Colonic mucosa (tissue), 4 donors: ENCODE measurements around the gene CEMIP. TPM values are rescaled to one million over a fixed set of nuclear protein-coding genes. Genes with fewer than 3 reads are reported as not detected.

ENCODE experiments used
- DNase-seq: peaks from one replicate; pipeline ENCODE4 v3.0.0-alpha.2; 2020
- H3K27ac ChIP-seq: fragments of 200-600 bp; one replicate; pipeline ENCODE4 v1.8.0; 2021
- H3K27me3 ChIP-seq: fragments of 200-600 bp; one replicate; pipeline ENCODE4 v1.8.0; 2021
- H3K36me3 ChIP-seq: fragments of 200-600 bp; one replicate; pipeline ENCODE4 v1.8.0; 2021
- H3K4me1 ChIP-seq: fragments of 200-600 bp; one replicate; pipeline ENCODE4 v1.8.0; 2021; ENCODE audit warnings: mild to moderate bottlenecking
- H3K4me3 ChIP-seq: fragments of 200-600 bp; one replicate; pipeline ENCODE4 v1.8.0; 2021
- H3K9ac ChIP-seq, 2 donors: one replicate each; pipeline ENCODE4 v1.7.0; 2013; ENCODE audit warnings: control low read depth in 2 of 2, low read depth in 2 of 2, low read length in 2 of 2
- H3K9me3 ChIP-seq: fragments of 200-600 bp; one replicate; pipeline ENCODE4 v1.8.0; 2021
- intact Hi-C: fragments of 100-400 bp; cut with DNase I; formaldehyde crosslinking; loops from one replicate; pipeline ENCODE4 v1.14.1; 2022
- total RNA-seq, 2 donors: library from RNA; stranded (reverse); fragmentation: NEBNext Ultra II Directional in 1 of 2; extraction: Animal tissue kit (Norgen Biotek cat#: 25700) in 1 of 2; gene quantifications; one replicate each; pipeline ENCODE4 v1.2.1, GENCODE V29; 2021
- TF ChIP-seq, protein P1 (sequence below): fragments of 200-600 bp; IDR thresholded peaks from one replicate; pipeline ENCODE4 v1.8.0; 2022; ENCODE audit warnings: antibody characterized with exemption, mild to moderate bottlenecking
- donor health status: healthy.
- donor health status: DM: no; HTN: no; CAD: no.
- donor health status: DM: no; HTN: no; CAD: no.

Gene CEMIP
- total RNA-seq, 2 donors from 2014 or later, result 2.1 to 2.9 TPM

DNA sequence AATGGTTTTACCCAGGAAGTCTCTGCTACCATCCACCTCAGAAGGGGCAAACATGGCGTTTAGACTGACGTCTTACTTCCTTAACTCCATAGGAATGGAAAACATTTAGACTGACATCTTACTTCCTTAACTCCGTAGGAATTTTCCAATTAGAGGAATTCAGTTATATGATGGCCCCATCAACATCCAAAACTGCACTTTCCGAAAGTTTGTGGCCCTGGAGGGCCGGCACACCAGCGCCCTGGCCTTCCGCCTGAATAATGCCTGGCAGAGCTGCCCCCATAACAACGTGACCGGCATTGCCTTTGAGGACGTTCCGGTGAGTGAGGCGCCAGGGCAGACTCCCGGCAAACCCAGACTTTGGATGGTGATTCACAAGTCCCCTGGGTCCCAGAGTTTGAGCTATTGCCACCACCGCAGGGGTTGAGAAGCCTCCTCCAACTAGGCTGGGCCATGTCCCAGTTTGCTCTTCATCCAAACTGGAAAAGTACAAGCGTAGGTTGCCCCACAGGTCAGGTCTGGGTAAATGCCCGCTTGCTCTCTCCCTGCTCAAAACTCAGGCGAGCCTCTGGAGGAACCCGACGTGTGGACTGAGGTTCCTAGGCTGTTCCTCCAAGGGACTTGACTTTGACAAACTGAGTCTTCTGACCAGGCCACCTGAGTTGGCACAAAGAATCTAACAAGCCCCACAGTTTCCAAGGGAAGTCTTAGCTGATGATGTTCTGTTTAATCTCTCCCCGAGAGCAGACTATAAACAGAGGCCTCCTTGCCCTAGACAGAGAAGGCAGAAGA lies 152.7 kb downstream of the CEMIP start:
- Histone ChIP-seq H3K9ac (no peak overlapping the region), H3K36me3 (no peaks in the 10 kb centered on the region), H3K9me3 (no peaks in the 10 kb centered on the region), H3K4me1 (no peaks in the 10 kb centered on the region), H3K4me3 (no peak overlapping the region), H3K27me3 (no peaks in the 10 kb centered on the region), H3K27ac (no peak overlapping the region)
- TF ChIP-seq, protein P1, sequence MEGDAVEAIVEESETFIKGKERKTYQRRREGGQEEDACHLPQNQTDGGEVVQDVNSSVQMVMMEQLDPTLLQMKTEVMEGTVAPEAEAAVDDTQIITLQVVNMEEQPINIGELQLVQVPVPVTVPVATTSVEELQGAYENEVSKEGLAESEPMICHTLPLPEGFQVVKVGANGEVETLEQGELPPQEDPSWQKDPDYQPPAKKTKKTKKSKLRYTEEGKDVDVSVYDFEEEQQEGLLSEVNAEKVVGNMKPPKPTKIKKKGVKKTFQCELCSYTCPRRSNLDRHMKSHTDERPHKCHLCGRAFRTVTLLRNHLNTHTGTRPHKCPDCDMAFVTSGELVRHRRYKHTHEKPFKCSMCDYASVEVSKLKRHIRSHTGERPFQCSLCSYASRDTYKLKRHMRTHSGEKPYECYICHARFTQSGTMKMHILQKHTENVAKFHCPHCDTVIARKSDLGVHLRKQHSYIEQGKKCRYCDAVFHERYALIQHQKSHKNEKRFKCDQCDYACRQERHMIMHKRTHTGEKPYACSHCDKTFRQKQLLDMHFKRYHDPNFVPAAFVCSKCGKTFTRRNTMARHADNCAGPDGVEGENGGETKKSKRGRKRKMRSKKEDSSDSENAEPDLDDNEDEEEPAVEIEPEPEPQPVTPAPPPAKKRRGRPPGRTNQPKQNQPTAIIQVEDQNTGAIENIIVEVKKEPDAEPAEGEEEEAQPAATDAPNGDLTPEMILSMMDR, result no peak
- intact Hi-C loops, result no loop called here
- DNase-seq, result no peak

DNA sequence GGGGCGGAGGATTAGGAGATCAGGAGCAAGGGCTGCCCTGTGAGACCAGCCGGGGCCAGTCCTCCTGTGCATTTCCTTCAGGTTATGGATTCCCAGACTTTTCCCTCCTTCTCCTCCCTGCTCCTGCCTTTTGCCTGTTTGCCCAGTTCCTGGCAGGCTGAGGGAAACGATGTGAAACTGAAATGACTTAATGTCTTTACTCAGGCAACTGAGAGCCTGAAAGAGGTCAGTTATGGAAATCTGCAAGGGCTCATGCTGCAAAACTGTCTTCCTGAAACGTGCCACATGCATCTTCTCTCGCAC lies 153.3 kb downstream of the CEMIP start:
- Histone ChIP-seq H3K36me3 (no peaks in the 10 kb centered on the region), H3K9me3 (no peaks in the 10 kb centered on the region), H3K4me1 (no peaks in the 10 kb centered on the region), H3K4me3 (no peak overlapping the region), H3K27ac (no peak overlapping the region), H3K27me3 (no peaks in the 10 kb centered on the region), H3K9ac (no peak overlapping the region)
- TF ChIP-seq, protein P1, result no peak
- intact Hi-C loops, result no loop called here
- DNase-seq, result no peak

- Histone ChIP-seq H3K27me3 (no peaks in the 10 kb centered on the region), H3K9me3 (no peaks in the 10 kb centered on the region), H3K4me3 (no peak overlapping the region), H3K4me1 (no peaks in the 10 kb centered on the region), H3K9ac (no peak overlapping the region), H3K36me3 (no peaks in the 10 kb centered on the region), H3K27ac (no peak overlapping the region)
- no peak for DNase-seq
- TF ChIP-seq, protein P1, result no peak
- intact Hi-C loops, result no loop called here
Observed at GRCh38 chr15:80932989-80933388, 153.8 kb downstream of the CEMIP start.

- Histone ChIP-seq H3K4me1 (no peaks in the 10 kb centered on the region), H3K9me3 (no peaks in the 10 kb centered on the region), H3K9ac (no peak overlapping the region), H3K27me3 (no peaks in the 10 kb centered on the region), H3K4me3 (no peak overlapping the region), H3K27ac (no peak overlapping the region), H3K36me3 (no peaks in the 10 kb centered on the region)
- TF ChIP-seq, protein P1, result no peak
- intact Hi-C loops, result no loop called here
- no peak for DNase-seq
Observed at GRCh38 chr15:80934761-80935221, 155.6 kb downstream of the CEMIP start.

- intact Hi-C loops, result no loop called here
- H3K4me3 ChIP-seq, result no peak overlapping the region
- no peaks in the 10 kb centered on the region for H3K9me3 ChIP-seq
- no peaks in the 10 kb centered on the region for H3K36me3 ChIP-seq
- no peak overlapping the region for H3K27ac ChIP-seq
- H3K9ac ChIP-seq, result no peak overlapping the region
- DNase-seq, result no peak
- H3K27me3 ChIP-seq, result no peaks in the 10 kb centered on the region
- H3K4me1 ChIP-seq, result no peaks in the 10 kb centered on the region
- TF ChIP-seq, protein P1, result no peak
Observed at GRCh38 chr15:80936288-80937078, 157.3 kb downstream of the CEMIP start.
